Spleen (tissue), 11 donors: ENCODE results near the gene VCL. TPM values are rescaled to one million over a fixed set of nuclear protein-coding genes. Genes with fewer than 3 reads are reported as not detected.

Experiments
- DNase-seq: peaks from one replicate; pipeline ENCODE4 v3.0.0-alpha.2; 2020
- H3K27ac ChIP-seq, 8 donors: fragments of 200-600 bp; sonication (generic) in 7 of 8; 1 replicate in 4 of 8; 2 replicates in 4 of 8; pipeline versions ENCODE4 v1.5.0 to v1.8.0; 2016 to 2021; ENCODE audit warnings: inconsistent platforms in 4 of 8, mild to moderate bottlenecking in 4 of 8, moderate library complexity in 1 of 8
- H3K27me3 ChIP-seq, 7 donors: fragments of 200-600 bp; sonication (generic) in 6 of 7; replicated peaks in 1 of 7; 1 replicate in 4 of 7; 2 replicates in 3 of 7; pipeline versions ENCODE4 v1.5.0 to v1.8.0; 2016 to 2021; ENCODE audit warnings: inconsistent platforms in 3 of 7, mild to moderate bottlenecking in 1 of 7
- H3K36me3 ChIP-seq, 6 donors: fragments of 200-600 bp; sonication (generic) in 5 of 6; 1 replicate in 4 of 6; 2 replicates in 2 of 6; pipeline versions ENCODE4 v1.5.0 to v1.8.0; 2016 to 2021; ENCODE audit warnings: inconsistent platforms in 2 of 6
- H3K4me1 ChIP-seq, 6 donors: fragments of 200-600 bp; sonication (generic) in 5 of 6; 1 replicate in 3 of 6; 2 replicates in 3 of 6; pipeline versions ENCODE4 v1.5.0 to v1.8.0; 2016 to 2021; ENCODE audit warnings: inconsistent platforms in 3 of 6
- H3K4me3 ChIP-seq, 8 donors: fragments of 200-600 bp; sonication (generic) in 7 of 8; 1 replicate in 4 of 8; 2 replicates in 4 of 8; pipeline versions ENCODE4 v1.5.0 to v1.8.0; 2016 to 2021; ENCODE audit warnings: inconsistent platforms in 4 of 8, mild to moderate bottlenecking in 4 of 8, moderate library complexity in 2 of 8
- H3K9me3 ChIP-seq, 8 donors: fragments of 200-600 bp; sonication (generic) in 7 of 8; 1 replicate in 4 of 8; 2 replicates in 4 of 8; pipeline versions ENCODE4 v1.5.0 to v1.8.0; 2016 to 2021; ENCODE audit warnings: inconsistent platforms in 4 of 8
- CTCF ChIP-seq, 11 experiments: fragments of 200-600 bp in 7 of 11; fragments of 450-650 bp in 4 of 11; sonication (generic) in 4 of 11; IDR thresholded peaks in 8 of 11; conservative IDR thresholded peaks in 3 of 11; 1 replicate in 7 of 11; 2 replicates in 4 of 11; pipeline versions ENCODE4 v1.4.0 to v1.8.0; 2016 to 2021; ENCODE audit warnings: antibody characterized with exemption in 11 of 11, inconsistent platforms in 4 of 11, mild to moderate bottlenecking in 1 of 11
- POLR2A ChIP-seq, 3 donors: fragments of 450-650 bp; IDR thresholded peaks; one replicate each; pipeline ENCODE4 v1.5.1; 2017; ENCODE audit warnings: antibody characterized with exemption in 3 of 3, mild to moderate bottlenecking in 1 of 3
- POLR2AphosphoS5 ChIP-seq, 3 donors: sonication (generic); formaldehyde crosslinking; IDR thresholded peaks; one replicate each; pipeline ENCODE4 v1.5.1; 2017; ENCODE audit warnings: antibody characterized with exemption in 3 of 3
- WGBS, 5 donors: extraction: QIAGEN DNeasy Blood & Tissue Kit in 3 of 5; methylation state at CpG; one replicate each; pipeline versions ENCODE4 v1.1.5 to v1.1.7; 2013 to 2018; 5-methylcytosine and 5-hydroxymethylcytosine counted together
- intact Hi-C: fragments of 100-400 bp; cut with DNase I; formaldehyde crosslinking; loops from one replicate; pipeline ENCODE4 v1.15.0; 2023; ENCODE audit warnings: low total_unique reads
- polyA plus RNA-seq, 3 donors: library from polyadenylated mRNA; stranded (reverse); fragments of 200-250 nt; gene quantifications; one replicate each; pipeline ENCODE4 v1.2.1, GENCODE V29; 2013
- total RNA-seq, 7 donors: library from RNA; depleted of rRNA in 3 of 7; stranded (reverse); fragments of >200 nt in 3 of 7; fragmentation: NEBNext Ultra II Directional in 4 of 7; extraction: Animal tissue kit (Norgen Biotek cat#: 25700) in 4 of 7; gene quantifications; one replicate each; pipeline versions ENCODE4 v1.1.0 to v1.2.1, GENCODE V29; 2016 to 2021
- donor health status: healthy with polysubstance abuse.
- donor health status: DM: no; HTN: no; CAD: no; lungs with moderate emphysema.
- donor health status: DM: no; HTN: no; CAD: no.
- donor health status: Bipolar disorder and iron deficiency.
- donor health status: healthy.
- donor health status: DM: no; HTN: no; CAD: no.
- donor health status: DM: yes; HTN: yes; CAD: no.

Gene VCL
- total and polyA plus RNA-seq, 10 donors: 8.8 to 214 (median 77.6) TPM

GRCh38 chr10:74047304-74047703, 49.4 kb downstream of the VCL start:
- intact Hi-C loops: no loop called here
- H3K27me3 ChIP-seq: no peaks in the 10 kb centered on the region
- no peak overlapping the region for H3K4me3 ChIP-seq
- peaks cover 0 to 55% (median 23%) of the 10 kb centered on the region in 6 donors for H3K4me1 ChIP-seq
- no peaks in the 10 kb centered on the region for H3K9me3 ChIP-seq
- no peak for DNase-seq
- peaks cover 0 to 34% (median 11%) of the 10 kb centered on the region in 6 donors for H3K36me3 ChIP-seq
- H3K27ac ChIP-seq: peak overlapping the region in 5 of 8 donors; percentile 38 to 63 (median 52)
- 46 to 67% (median 50%) methylated on average over 2 of the region's 2 CpGs for WGBS, 5 donors
- TF ChIP-seq POLR2AphosphoS5 (IDR thresholded peaks at IDR 0.05) (no peak), CTCF (IDR thresholded peaks at IDR 0.05 in 8 of 11, conservative IDR thresholded peaks at IDR 0.05 in 3 of 11) (no peak), POLR2A (IDR thresholded peaks at IDR 0.05) (no peak)

DNA sequence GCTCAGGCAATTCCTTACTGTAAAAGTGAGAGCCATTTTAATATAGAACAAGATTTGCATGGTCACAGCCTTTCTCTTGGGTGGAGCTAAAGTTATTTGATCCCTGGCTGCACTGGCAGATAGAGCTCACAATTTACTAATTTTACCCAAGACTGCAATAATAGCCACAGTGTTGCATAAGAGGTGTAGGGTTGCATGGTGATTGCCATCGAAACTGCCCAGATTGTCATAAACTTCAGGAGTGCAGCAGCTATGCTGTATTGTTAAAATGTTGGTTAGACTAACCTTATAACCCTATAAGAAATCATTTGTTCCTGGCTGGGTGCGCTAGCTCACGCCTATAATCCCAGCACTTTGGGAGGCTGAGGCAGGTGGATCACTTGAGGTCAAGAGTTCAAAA, 50.0 kb downstream of the VCL start:
- intact Hi-C loops: no loop called here
- no peaks in the 10 kb centered on the region for H3K9me3 ChIP-seq
- peaks cover 0 to 59% (median 23%) of the 10 kb centered on the region in 6 donors for H3K4me1 ChIP-seq
- no peak for TF ChIP-seq POLR2A (IDR thresholded peaks at IDR 0.05)
- no peak for TF ChIP-seq CTCF (IDR thresholded peaks at IDR 0.05 in 8 of 11, conservative IDR thresholded peaks at IDR 0.05 in 3 of 11)
- no peak for TF ChIP-seq POLR2AphosphoS5 (IDR thresholded peaks at IDR 0.05)
- H3K27me3 ChIP-seq: no peaks in the 10 kb centered on the region
- peaks cover 0 to 34% (median 11%) of the 10 kb centered on the region in 6 donors for H3K36me3 ChIP-seq
- peak overlapping the region in 5 of 8 donors; percentile 38 to 63 (median 52) for H3K27ac ChIP-seq
- DNase-seq: no peak
- 73 to 85% (median 78%) methylated on average over 3 of the region's 3 CpGs for whole genome bisulfite sequencing, 5 donors
- no peak overlapping the region for H3K4me3 ChIP-seq

DNA sequence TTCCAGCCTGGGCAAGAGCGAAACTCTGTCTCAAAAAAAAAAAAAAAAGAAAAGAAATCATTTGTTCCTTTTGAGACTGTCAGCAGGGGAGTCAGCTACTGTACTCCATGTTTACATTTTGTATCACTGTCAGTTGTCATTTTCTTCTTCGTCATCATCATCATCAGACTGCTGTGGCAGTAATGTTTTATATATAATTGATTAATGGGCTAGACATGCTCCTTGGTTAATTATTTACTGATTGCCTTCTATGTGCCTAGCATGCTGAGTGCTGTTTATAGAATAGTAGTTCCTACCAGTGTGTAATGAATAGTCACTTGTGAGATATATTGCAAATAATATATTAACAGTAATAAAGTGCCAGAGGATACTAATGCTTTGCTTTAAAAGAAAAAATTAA, 50.5 kb downstream of the VCL start:
- Histone ChIP-seq H3K27me3 (no peaks in the 10 kb centered on the region), H3K4me1 (peaks cover 0 to 59% (median 23%) of the 10 kb centered on the region in 6 donors), H3K36me3 (peaks cover 0 to 29% (median 8%) of the 10 kb centered on the region in 6 donors), H3K9me3 (no peaks in the 10 kb centered on the region), H3K4me3 (no peak overlapping the region), H3K27ac (peak overlapping the region in 2 of 8 donors; percentile 53 to 63)
- DNase-seq: no peak
- TF ChIP-seq POLR2AphosphoS5 (IDR thresholded peaks at IDR 0.05) (no peak), POLR2A (IDR thresholded peaks at IDR 0.05) (no peak), CTCF (IDR thresholded peaks at IDR 0.05 in 8 of 11, conservative IDR thresholded peaks at IDR 0.05 in 3 of 11) (no peak)
- WGBS, 5 donors: 89 to 100% (median 95%) methylated on average over 2 of the region's 2 CpGs
- intact Hi-C loops: no loop called here

- H3K36me3 ChIP-seq: peaks cover 0 to 14% (median 0%) of the 10 kb centered on the region in 6 donors
- WGBS, 5 donors: 61 to 95% (median 78%) methylated on average over 1 of the region's 1 CpG
- H3K4me1 ChIP-seq: peaks cover 0 to 60% (median 23%) of the 10 kb centered on the region in 6 donors
- H3K27ac ChIP-seq: peak overlapping the region in 3 of 8 donors; percentile 8 to 35 (median 16)
- no peak overlapping the region for H3K4me3 ChIP-seq
- no peak for TF ChIP-seq POLR2A (IDR thresholded peaks at IDR 0.05)
- TF ChIP-seq CTCF (IDR thresholded peaks at IDR 0.05 in 8 of 11, conservative IDR thresholded peaks at IDR 0.05 in 3 of 11): no peak
- TF ChIP-seq POLR2AphosphoS5 (IDR thresholded peaks at IDR 0.05): no peak
- DNase-seq: no peak
- H3K27me3 ChIP-seq: no peaks in the 10 kb centered on the region
- no peaks in the 10 kb centered on the region for H3K9me3 ChIP-seq
- intact Hi-C loops: no loop called here
Measured at GRCh38 chr10:74049955-74050354, 52.0 kb downstream of the VCL start.
